Stimulated activated CD4-positive, alpha-beta T cell treated with anti-CD3 and anti-CD28 coated beads, Interleukin-12 subunit alpha, Interleukin-12 subunit beta, amount 100 ng/mL, for 48 hours (primary cell): ENCODE data around the gene FHOD3.

Experiments
- DNase-seq, 3 donors: peaks; one replicate each; pipeline ENCODE4 v3.0.0-alpha.2; 2020; ENCODE audit warnings: low read depth in 2 of 3, low spot score in 1 of 3

FHOD3 gene

DNA sequence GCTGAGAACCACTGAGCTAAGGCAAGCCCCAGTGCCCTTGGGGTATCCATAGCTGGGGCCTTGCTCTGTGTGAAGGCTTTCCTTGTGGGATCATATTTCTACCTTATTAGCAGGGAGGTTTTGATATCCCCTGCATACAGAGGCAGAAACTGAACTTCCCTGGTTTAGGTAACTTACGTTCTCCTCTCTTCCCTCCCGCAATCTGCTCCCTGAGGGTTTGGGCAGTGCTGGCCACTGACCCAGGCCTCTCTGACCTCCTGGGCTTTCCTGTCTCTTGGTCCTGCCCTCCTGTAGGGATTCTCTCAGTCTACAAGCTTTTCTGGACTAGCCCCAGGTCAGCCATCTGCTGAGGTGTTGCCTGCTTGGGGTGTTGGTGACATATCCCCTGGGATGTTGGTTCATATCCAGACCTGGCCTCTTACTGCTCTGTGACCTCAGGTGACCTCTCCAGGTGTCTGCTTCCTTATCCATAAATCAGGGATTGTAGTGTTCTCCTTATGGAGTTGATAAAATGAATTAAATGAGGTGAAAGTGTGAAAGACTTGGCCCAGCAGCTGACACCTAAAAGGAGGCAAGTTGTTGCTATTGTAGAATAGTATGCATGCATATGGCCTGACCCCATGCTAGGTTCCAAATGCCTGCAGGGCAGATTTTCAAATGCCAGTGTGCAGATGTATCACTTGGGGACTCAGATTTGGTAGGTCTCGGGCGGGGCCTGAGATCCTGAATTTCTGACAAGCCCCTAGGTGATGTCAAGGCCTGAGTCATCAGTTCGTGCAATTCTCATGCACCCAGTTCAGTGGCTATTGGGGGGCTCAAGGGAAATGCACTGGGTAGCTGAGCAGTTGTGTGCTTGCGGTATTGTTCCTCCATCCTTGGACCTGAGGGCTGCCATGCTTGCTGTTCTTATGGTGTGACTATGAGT, 106.6 kb downstream of the FHOD3 start:
- no peak for DNase-seq

DNA sequence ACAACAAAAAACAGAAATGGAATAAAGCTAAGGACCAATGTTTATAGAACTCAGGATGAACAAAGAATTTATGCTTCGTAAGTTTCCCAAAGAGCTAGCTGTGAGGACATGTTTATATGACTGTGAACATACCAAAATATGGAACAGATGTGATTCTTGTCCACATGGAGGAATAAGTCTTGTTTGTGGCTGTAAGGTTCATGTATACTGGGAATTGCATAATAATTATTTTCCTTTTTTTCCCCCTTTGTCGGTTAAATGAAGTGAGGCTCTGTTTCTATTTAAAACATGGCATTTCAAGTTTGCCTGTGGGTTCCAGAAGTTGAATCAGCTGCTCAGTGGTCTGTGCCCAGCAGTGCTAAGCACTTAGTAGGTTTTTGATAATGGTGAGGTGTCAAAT, 108.1 kb downstream of the FHOD3 start:
- DNase-seq: no peak

DNA sequence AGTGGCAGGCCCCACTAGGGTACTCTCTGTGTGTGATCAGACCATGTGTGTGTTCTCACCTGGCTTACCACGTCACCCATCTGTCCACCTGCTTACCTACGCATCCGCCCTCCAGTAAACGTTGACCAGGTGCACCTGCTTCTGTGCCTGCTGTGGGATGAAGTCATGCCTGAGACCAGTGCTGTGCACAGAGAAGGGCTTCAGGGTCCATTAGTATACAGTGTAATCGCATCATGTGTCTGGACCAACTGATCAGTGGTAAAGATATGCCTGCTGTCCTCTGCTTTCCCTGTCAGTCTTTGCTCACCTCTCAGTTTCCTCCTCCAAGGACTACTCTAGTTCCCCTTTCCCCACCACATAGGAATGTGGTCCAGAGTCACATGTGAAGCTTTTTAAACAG, 109.3 kb downstream of the FHOD3 start:
- DNase-seq: no peak

DNA sequence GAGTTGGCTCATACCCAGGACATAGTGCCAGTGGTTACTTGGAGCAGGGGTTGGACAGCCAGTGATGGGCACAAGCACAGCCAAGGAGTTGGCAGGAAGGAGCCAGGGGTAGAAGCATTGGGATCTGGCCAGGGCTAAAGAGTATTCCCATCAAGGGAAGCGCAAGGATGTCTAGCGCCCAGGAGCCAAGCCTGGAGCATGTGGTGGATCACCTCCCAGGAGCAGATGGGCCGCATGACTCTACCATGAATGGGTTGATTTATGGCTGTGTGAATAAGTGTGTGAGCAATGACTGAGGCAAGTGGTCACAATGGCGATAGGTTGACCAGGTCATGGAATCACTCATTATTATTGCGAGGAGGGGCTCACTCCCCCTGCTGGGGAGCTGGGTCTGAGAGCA, 111.1 kb downstream of the FHOD3 start:
- DNase-seq: no peak

DNA sequence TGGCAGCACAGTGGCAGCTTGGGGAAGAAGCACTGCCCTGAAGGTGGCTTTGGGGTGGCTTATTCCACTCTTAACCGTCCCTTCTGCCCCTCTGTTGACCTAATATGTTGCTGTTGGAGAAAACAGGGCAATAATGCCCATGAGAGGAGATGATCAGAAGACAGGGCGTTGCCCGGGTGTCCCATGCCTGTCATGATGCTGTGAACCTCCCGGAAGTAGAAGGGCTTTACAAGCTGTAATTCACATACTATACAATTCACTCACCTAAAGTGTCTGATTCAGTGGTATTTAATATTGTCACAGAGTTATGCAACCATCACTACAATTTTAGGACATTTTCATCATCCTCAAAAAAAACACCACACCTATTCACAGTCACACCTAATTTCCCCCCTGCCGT, 112.3 kb downstream of the FHOD3 start:
- no peak for DNase-seq

DNA sequence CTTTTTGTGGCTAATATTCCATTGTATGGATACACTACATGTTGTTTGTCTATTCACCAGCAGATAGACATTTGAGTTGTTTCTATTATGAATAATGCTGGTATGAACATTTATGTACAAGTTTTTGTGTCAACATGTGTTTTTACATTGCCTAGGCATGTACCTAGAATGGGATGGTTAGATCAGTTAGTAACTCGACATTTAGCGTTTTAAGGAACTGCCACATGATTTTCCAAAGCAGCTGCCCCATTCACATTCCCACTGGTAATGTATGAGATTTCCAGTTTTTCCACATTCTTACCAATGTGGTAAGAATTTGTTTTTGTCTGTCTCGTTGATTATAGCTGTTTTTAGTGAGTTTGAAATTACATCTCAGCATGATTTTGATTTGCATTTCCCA, 112.8 kb downstream of the FHOD3 start:
- no peak for DNase-seq

DNA sequence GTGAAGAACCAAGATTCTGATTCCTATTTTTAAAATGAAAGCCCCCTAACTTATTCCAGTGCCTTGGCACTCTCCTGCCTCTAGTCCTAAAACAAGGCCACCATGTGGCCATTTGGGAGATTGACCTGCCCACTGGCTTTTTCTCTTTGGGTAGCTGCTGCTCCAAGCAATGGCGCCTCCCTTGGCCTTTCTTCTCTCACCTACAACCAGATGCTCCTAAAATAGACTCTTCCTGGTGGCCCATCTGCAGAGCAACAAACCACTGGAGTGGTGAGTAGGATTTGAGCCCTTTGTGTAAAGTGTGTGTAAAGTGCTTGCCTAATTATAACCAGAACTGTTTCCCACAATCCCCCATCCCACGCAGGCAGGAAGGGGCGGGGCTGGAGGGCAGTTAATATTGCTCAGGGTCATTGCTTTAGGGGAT, 114.2 kb downstream of the FHOD3 start:
- DNase-seq: no peak

DNA sequence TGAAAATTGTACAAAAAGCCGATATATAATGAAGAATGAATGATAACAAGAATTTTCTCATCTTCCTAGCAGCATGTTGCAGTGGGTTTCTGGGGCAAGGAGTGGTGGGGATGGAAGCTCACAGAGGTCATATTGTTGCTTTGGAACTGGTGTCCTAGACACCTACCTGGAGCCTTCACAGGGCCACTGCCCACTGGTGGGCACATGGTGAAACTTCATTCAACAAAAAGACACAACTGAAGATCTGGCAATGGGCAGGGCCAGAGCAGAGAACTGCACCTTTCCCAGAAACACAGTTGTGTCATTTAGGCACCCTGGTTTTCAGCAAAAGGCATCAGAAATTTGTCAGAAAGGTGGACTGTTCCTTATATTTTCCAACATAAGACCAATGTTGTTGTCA, 115.3 kb downstream of the FHOD3 start:
- no peak for DNase-seq

DNA sequence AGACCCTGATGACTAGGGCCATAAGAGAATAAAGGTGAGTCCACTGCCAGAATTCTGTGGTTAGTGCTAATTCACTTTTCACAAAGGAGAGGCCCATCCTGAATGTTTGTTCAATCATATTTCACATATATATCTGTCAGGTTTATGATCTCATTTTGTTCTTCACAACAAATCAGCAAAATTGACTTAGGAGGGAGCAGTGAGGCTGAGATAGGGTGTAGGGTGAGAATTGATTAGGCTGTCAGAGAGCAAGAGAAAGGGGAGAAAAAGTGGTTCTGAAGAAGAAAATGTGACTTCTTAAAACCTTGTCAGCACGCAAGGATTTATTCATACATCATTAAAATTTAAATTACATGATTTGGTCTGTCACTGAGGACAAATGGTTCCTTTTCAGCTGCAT, 117.7 kb downstream of the FHOD3 start:
- no peak for DNase-seq

DNA sequence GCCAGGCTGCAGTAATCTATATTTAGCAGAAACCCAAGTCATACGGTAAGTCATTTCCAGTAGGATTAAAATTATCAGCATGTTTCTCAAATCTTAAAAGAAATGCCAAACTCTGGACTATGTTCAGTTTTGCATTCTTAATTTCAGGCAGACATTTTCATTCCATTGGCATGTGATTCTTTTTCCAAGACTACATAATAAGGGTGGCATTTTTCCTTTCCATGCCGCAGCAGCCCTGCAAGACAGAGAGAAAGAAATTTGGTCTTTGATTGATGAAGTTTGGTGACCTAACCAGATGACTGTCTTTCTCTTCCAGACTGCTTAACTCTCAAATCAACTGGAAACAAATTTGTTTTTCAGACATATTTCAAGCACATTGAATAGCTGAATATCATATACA, 118.1 kb downstream of the FHOD3 start:
- no peak for DNase-seq

DNA sequence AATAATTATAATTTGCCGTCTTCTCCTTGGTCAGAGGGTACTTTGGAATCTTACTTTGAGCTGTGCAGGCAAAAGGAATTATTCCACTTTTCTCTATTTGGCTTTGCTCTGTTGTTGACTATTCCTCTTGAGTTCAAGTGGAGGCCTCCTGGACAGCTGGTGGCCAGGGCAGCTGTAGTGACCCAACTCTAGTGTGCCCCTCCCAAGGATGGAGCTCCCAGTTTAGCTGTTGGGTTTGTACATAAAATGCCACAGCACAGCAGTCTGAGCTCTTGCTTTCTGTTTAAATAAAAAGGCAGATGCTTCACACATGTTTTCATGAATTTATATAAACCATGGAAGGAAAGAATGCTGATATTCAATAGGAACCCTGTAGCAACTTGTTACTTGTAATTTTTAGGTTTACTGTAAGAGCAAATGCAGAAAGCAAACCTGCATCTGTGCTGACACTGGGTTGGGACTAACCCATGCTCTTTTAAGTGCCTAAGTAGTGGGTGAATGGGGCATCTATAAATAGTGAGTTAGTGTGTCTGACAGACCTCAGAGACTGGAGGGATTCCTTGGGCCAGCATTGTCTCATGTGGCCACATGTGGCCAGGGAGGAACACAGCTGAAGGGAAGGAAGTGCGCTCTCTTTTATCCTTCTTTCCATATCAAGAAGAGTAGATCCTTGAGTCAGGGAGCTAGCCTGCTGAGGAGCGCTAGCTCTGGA, 121.8 kb downstream of the FHOD3 start:
- DNase-seq: no peak

DNA sequence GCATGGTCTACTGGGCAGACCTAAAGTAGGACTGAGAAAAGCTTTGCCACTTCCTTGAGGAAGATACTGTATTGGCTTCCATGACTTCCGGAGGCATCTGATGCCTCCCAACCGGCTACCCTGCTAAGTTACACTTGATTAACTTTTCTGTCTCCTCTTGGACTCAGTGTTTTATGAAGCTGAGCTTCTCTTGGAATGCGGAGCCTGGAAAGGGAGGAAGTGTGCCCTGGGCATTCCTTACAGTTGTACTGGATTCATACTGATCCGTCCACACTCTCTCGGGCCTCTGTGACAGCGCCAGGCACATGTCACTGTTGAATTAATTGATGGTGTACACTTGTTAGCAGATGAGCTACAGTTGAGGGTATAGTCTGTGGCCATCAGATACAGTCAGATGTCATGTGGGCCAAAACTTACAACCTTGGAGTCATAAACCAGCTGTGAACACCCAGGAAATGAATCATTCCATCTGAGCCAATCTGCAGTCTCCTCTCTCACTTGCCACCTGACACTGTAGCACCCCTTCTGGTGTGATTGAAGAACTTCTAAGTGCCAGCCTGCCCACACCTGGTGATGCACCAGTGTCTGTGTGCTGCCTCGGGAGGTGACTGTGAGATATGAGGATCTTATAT, 122.5 kb downstream of the FHOD3 start:
- peak in 1 of 3 donors; percentile 1 for DNase-seq

DNA sequence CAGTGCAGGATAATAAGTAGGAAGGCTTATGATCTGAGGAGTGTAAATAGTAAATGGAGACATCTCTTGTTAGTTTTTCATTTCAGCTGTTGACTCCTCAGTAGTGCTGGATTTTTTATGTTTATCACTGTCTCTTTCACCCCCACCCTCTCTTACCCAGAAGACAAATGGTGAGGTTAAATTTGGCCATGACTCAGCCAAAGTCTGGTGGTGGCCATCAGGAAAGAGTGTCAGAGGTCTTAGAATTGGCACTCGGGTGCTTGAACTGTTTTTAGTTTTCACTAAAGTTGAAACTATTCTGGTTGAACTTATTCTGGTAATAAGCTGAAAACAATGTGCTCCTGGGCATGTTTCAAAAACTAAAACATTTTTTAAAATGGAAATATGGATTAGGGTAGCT, 123.3 kb downstream of the FHOD3 start:
- no peak for DNase-seq

DNA sequence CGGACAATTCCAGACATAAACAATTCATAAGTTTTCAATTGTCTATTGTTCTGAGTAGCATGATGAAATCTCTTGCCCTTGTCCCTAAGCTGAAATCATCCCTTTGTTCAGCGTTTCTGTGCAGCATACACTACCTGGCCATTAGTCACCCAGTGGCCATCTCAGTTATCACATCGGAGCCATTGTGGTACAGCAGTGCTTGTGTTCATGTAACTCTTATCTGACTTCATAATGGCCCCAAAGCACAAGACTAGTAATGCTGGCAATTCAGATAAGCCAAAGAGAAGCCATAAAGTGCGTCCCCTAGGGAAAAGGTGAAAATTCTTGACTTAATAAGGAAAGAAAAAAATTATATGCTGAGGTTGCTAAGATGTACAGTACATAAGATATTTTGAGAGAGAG, 127.2 kb downstream of the FHOD3 start:
- DNase-seq: no peak

DNA sequence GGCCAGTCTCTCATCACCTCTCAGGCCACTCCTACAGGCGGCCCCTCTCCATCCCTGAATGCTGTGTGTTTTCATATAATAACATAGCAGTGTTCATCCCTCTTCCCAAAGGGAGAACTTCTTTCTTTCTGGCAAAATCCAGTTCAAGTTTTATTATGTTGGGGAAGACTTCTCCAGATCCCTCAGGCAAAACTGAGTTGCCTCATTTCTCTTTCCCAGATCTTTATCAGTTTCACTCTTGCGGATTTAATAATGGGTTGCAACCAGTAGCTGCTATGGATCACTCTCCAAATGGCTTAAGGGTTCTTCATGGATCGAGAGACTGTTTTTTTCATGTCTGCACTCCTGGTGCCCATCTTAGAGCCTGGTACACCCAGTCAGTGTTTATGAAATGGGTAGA, 129.9 kb downstream of the FHOD3 start:
- no peak for DNase-seq

DNA sequence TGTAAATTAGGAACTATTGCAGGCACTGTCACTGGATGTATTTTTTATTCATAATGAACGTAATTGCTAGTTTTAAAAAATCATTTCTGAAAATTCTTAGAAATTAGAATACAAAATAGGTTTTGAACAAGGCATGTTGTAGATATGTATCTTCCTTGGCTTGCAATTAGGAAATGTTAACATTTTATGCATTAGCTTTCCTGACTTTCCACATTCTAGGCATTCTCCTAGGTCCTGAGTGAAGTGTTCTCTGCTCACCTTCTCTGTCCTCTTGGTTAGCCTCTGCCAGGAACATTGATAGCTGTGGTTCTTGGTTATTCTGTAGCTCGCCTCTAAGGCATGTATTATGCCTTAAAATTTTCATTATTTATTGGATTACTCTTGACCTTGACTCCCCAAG, 130.3 kb downstream of the FHOD3 start:
- no peak for DNase-seq

DNA sequence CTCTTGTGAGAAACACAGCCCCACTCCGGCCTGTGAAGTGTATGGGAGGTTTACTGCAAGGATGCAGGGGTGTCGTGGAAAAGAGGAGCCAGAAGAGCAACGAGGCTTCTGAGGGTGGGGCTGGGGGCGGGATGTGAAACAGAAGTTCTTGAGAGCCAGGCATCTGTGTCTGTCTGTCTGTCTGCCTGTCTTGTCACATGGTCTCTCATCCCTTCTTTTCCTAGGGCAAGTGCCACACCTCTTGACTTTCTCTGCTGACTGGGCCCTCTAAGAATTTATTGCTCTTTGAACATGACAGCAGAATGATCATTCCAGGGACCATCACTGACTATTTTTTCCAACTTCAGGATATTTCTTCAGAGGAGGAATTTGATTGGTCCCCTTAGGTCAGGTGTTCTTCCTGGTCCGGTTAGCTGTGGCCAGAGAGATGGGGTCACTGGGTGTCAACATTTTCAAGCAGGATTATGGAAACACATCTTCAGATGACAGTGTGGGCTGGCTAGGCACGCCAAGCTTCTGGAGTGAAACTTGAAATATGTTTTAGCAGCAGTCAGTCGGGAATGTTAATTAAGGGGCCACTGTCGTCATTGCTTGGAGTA, 131.0 kb downstream of the FHOD3 start:
- DNase-seq: no peak

DNA sequence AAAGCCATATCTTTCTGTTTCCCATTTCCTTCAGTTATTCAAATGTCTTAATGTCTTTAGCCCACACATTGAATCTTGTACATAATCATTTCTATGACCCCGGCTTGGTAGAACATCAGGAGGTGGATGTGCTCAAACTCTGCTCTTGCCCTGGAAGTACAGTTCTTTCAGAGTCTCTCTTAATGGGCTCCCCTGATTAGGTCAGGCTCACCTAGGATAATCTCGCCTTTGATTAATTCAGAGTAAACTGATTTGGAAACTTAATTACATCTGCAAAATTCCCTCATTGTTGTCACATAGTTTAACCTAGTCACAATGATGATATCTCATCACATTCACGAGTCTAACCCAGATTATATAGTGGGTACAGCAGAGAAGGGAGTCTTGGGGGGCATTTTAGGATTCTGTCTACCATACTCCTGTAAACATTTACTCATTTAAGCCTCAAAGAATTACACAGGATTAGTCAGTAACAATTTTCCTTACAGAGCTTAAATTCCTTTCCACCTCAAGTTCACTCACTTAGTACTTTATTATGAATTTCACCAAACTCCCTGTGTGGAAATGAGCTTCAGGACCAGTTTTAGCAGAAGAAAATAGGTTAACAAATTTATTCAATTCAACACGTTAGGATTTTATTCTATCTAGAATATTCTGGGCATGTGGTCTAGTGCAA, 135.5 kb downstream of the FHOD3 start:
- DNase-seq: no peak

DNA sequence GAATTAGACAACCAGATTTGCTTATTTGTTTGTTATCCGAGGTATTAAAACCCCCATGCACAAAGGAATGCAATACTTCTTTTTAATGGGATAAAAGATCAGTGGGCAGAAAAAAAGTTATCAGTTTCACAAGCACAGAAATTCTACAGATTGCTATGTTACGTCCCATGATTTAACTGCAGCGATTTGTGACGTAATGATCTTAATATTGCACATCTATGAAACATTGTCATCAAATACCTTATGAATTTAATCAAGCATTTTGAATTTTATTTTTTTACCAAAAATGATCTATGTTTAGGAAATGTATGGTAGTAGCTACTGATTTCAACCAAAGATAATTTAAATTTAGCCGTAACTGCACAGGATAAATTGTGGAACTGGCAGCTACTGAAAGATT, 138.9 kb downstream of the FHOD3 start:
- no peak for DNase-seq

DNA sequence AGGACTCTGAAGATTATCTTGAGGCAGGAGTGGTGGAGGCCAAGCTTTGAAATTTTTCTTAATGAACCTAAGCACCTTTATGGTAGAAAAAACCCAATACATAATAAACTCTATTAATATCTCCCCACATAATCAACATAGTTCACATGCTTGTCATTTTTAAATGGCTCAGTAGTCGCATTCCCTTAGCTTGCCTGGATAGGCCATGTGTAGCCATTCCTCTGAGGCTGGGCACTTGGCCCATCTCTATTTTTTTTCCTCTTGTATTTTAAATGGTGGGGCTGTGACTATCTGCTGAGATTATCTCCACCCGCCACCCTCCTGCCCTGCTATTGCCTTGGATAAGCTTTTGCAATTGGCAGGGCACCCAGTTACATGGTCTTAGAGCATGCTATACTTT, 143.1 kb downstream of the FHOD3 start:
- DNase-seq: no peak
